MM.1S (cell line): ENCODE measurements around the gene SCN4A.

ENCODE experiments used
- EZH2 ChIP-seq: fragments of 300-600 bp; sonication (generic); optimal IDR thresholded peaks from 2 replicates; pipeline ENCODE3; 2017; ENCODE audit warnings: low read depth, mild to moderate bottlenecking, antibody characterized with exemption, low read length, mixed read lengths
- TF ChIP-seq, protein P1 (sequence below): fragments of 300-600 bp; sonication (generic); IDR thresholded peaks from 2 replicates; pipeline ENCODE4 v1.5.1; 2016; ENCODE audit warnings: antibody characterized with exemption, low read length, mixed read lengths

DNA sequence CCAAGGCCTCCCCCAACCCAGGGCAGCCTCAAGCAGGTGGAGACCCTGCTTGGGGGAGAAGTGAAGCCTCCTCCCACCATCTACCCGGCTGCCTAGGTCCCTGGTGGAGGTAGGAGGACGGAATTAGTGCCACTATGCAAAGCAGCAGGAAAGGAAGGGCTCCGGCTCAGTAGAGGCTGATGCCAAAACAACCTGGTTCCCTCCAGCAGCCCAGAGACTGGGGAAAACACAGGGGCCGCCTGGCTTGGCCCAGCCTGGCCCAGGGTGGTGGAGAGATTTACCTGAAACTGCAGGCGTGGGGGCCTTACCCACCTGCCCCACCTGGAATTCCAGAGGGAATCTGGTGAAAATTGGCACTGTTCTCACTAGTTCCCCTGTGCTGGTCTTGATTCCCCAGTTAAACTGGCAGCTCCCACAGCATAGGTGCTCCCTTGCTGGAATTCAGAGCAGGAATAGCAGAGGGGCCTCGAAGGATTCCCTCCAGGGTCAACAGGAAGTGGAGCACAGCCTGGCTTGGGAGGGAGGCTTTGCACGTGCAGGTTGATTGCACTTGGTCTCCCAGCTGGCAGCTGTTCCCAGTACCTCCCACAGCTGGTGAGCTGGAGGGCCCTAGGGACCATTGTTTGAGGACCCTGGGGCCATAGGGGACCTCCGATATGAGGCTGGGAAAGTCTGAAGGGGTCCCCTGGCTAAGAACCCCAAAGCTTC lies 45.1 kb downstream of the SCN4A start:
- TF ChIP-seq, protein P1, sequence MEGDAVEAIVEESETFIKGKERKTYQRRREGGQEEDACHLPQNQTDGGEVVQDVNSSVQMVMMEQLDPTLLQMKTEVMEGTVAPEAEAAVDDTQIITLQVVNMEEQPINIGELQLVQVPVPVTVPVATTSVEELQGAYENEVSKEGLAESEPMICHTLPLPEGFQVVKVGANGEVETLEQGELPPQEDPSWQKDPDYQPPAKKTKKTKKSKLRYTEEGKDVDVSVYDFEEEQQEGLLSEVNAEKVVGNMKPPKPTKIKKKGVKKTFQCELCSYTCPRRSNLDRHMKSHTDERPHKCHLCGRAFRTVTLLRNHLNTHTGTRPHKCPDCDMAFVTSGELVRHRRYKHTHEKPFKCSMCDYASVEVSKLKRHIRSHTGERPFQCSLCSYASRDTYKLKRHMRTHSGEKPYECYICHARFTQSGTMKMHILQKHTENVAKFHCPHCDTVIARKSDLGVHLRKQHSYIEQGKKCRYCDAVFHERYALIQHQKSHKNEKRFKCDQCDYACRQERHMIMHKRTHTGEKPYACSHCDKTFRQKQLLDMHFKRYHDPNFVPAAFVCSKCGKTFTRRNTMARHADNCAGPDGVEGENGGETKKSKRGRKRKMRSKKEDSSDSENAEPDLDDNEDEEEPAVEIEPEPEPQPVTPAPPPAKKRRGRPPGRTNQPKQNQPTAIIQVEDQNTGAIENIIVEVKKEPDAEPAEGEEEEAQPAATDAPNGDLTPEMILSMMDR = no peak
- TF ChIP-seq EZH2 = no peak
